B cell (primary cell): ENCODE measurements around the gene DDOST. TPM values are rescaled to one million over a fixed set of nuclear protein-coding genes. Genes with fewer than 3 reads are reported as not detected.

Source experiments
- ATAC-seq: fragments of 200-7000 bp; cut with Tn5 transposase; one replicate; pipeline ENCODE4 v1.10.0; 2021; ENCODE audit warnings: low read depth, mild to moderate bottlenecking, moderate number of reproducible peaks, moderate library complexity
- CTCF ChIA-PET: fragments of 350-600 bp; sonication (Branson Sonifier 250); formaldehyde crosslinking; loops from one replicate; lab custom pipeline; 2021; ENCODE audit warnings: antibody characterized with exemption, inconsistent platforms; lab: Charles Lee
- POLR2A ChIA-PET: fragments of 350-600 bp; sonication (Branson Sonifier 250); formaldehyde crosslinking; loops from one replicate; lab custom pipeline; 2021; ENCODE audit warnings: antibody characterized with exemption; lab: Charles Lee
- DNase-seq: peaks from one replicate; pipeline ENCODE4 v3.0.0; 2013
- H2AFZ ChIP-seq: 2 replicates; pipeline ENCODE4 v1.6.1; 2012; ENCODE audit warnings: mild to moderate bottlenecking, low read depth, low read length; ENCODE audit not compliant: insufficient read depth, poor library complexity, severe bottlenecking
- H3K27ac ChIP-seq, 2 donors: 1 replicate in 1 of 2; 2 replicates in 1 of 2; pipeline ENCODE4 v1.5.1; 2012 to 2013; ENCODE audit warnings: low read length in 2 of 2, mild to moderate bottlenecking in 2 of 2, moderate library complexity in 1 of 2
- H3K27me3 ChIP-seq, 4 experiments: fragments of 200-600 bp in 1 of 4; sonication (generic) in 1 of 4; replicated peaks in 1 of 4; 1 replicate in 2 of 4; 2 replicates in 2 of 4; pipeline versions ENCODE4 v1.6.1 to v1.7.0; 2013 to 2016; ENCODE audit warnings: low read length in 3 of 4, mild to moderate bottlenecking in 2 of 4, mixed read lengths in 1 of 4, moderate library complexity in 1 of 4; ENCODE audit not compliant: insufficient read depth in 4 of 4, control insufficient read depth in 3 of 4; ENCODE audit errors: control extremely low read depth in 1 of 4
- H3K36me3 ChIP-seq, 2 experiments: replicated peaks in 1 of 2; 1 replicate in 1 of 2; 2 replicates in 1 of 2; pipeline versions ENCODE4 v1.6.1 to v1.7.1; 2013; ENCODE audit warnings: low read length in 1 of 2; ENCODE audit not compliant: insufficient read depth in 2 of 2, control insufficient read depth in 1 of 2; ENCODE audit errors: control extremely low read depth in 1 of 2, extremely low read depth in 1 of 2
- H3K4me1 ChIP-seq, 2 donors: fragments of 200-600 bp in 1 of 2; sonication (generic) in 1 of 2; 1 replicate in 1 of 2; 2 replicates in 1 of 2; pipeline versions ENCODE4 v1.5.1 to v1.6.1; 2013 to 2017; ENCODE audit warnings: low read length in 2 of 2; ENCODE audit not compliant: control insufficient read depth in 2 of 2, insufficient read depth in 2 of 2
- H3K4me2 ChIP-seq: replicated peaks from 2 replicates; pipeline ENCODE3; 2012; ENCODE audit warnings: mild to moderate bottlenecking, low read depth, low read length; ENCODE audit not compliant: poor library complexity, severe bottlenecking
- H3K4me3 ChIP-seq, 5 experiments: fragments of 200-600 bp in 1 of 5; sonication (generic) in 1 of 5; 1 replicate in 3 of 5; 2 replicates in 2 of 5; pipeline versions ENCODE4 v1.5.1 to v1.7.0; 2011 to 2016; ENCODE audit warnings: low read length in 4 of 5, mild to moderate bottlenecking in 4 of 5, low read depth in 2 of 5, control low read depth in 1 of 5, moderate library complexity in 1 of 5; ENCODE audit not compliant: insufficient read depth in 1 of 5; ENCODE audit errors: control extremely low read depth in 1 of 5, extremely low read depth in 1 of 5
- H3K79me2 ChIP-seq: fragments of 200-600 bp; sonication (generic); one replicate; pipeline ENCODE4 v1.6.0; 2016; ENCODE audit warnings: low read length; ENCODE audit not compliant: control insufficient read depth, insufficient read depth
- H3K9ac ChIP-seq: fragments of 200-600 bp; sonication (generic); 2 replicates; pipeline ENCODE4 v1.6.1; 2017; ENCODE audit warnings: mild to moderate bottlenecking, low read length, moderate library complexity
- H3K9me3 ChIP-seq, 3 donors: one replicate each; pipeline versions ENCODE4 v1.6.1 to v1.7.1; 2013; ENCODE audit warnings: low read length in 2 of 3; ENCODE audit not compliant: control insufficient read depth in 2 of 3, insufficient read depth in 1 of 3; ENCODE audit errors: control extremely low read depth in 1 of 3
- H4K20me1 ChIP-seq: 2 replicates; pipeline ENCODE4 v1.6.0; 2012; ENCODE audit warnings: mild to moderate bottlenecking, low read length; ENCODE audit not compliant: insufficient read depth, control insufficient read depth, poor library complexity, severe bottlenecking
- H3K27ac Mint-ChIP-seq: one replicate; pipeline ENCODE4 v1.8.0; 2021; ENCODE audit warnings: mixed read lengths
- H3K27me3 Mint-ChIP-seq: one replicate; pipeline ENCODE4 v1.8.0; 2021; ENCODE audit warnings: mixed read lengths
- H3K4me1 Mint-ChIP-seq: one replicate; pipeline ENCODE4 v1.8.0; 2021; ENCODE audit warnings: mixed read lengths
- H3K4me3 Mint-ChIP-seq: one replicate; pipeline ENCODE4 v1.8.0; 2021; ENCODE audit warnings: mixed read lengths
- H3K9me3 Mint-ChIP-seq: one replicate; pipeline ENCODE4 v1.8.0; 2022; ENCODE audit warnings: mixed read lengths; ENCODE audit not compliant: insufficient read depth
- CTCF ChIP-seq: fragments of 200-600 bp; IDR thresholded peaks from one replicate; pipeline ENCODE4 v1.8.0; 2022; ENCODE audit warnings: antibody characterized with exemption, mild to moderate bottlenecking
- EZH2 ChIP-seq: IDR thresholded peaks from 2 replicates; pipeline ENCODE4 v1.6.1; 2012; ENCODE audit warnings: borderline replicate concordance, low read depth, mild to moderate bottlenecking, moderate library complexity, low read length; ENCODE audit not compliant: insufficient read depth, poor library complexity, severe bottlenecking
- WGBS: methylation state at CpG from one replicate; pipeline ENCODE4 v1.1.5; 2013; ENCODE audit warnings: missing lambda C conversion rate; ENCODE audit not compliant: insufficient coverage; 5-methylcytosine and 5-hydroxymethylcytosine counted together
- intact Hi-C: fragments of 100-400 bp; cut with micrococcal nuclease; formaldehyde crosslinking; loops from one replicate; pipeline ENCODE4 v1.10.0; 2022
- polyA plus RNA-seq: library from polyadenylated mRNA; depleted of rRNA; stranded (reverse); fragments of >200 nt; gene quantifications from 2 replicates; pipeline ENCODE4 v1.2.3, GENCODE V29; 2012
- total RNA-seq, 2 donors: library from RNA; stranded (reverse); fragments of 120-200 nt in 1 of 2; gene quantifications; 1 replicate in 1 of 2; 2 replicates in 1 of 2; pipeline versions ENCODE4 v1.2.3 to v1.2.4, GENCODE V29; 2013 to 2022

Gene DDOST
- total and polyA plus RNA-seq, 2 donors (not counting 1 experiment from before 2014, with no cell fraction given), result 73.5 to 99.2 TPM

DNA sequence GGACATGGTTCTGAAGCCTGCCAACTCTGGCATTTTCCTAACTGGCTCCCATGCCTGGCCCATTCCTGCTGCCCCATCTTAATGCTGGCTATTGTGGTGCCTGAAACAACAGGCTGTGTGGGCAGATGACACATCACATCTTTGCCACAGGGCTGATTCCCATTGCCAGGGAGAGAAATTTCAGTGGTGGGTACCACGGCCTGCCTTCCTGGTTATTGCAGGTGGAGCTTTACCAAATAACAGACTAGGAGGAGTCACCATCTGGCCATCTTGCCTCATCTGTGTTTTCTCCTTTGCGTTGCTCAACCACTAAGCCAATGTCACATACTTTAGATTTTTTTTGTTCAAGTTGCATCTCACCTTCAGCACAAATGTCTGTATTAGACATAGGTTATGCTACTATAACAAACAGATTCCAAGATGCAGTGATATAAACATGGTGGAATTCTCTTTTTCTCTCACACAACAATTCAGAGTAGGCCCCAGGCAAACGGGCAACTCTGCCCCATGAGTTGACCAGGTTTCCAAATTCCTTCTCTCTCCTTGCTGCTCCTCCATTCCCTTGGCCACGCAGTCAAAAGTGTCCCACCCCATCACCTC lies 58.2 kb downstream of the DDOST start:
- no peak overlapping the region for H3K27ac Mint-ChIP-seq
- no peak overlapping the region for H3K27ac ChIP-seq
- H3K4me3 ChIP-seq, result no peak overlapping the region
- DNase-seq (no peak), ATAC-seq (no peak)
- 87% methylated on average over 2 of the region's 4 CpGs for WGBS
- no peak overlapping the region for H2AFZ ChIP-seq
- H3K9me3 Mint-ChIP-seq, result no peaks in the 10 kb centered on the region
- ChIA-PET CTCF (no interaction called here), POLR2A (no interaction called here)
- no peaks in the 10 kb centered on the region for H3K79me2 ChIP-seq
- no peaks in the 10 kb centered on the region for H3K36me3 ChIP-seq
- H3K9me3 ChIP-seq, result no peaks in the 10 kb centered on the region
- H3K4me2 ChIP-seq, result no peak overlapping the region
- H3K9ac ChIP-seq, result no peak overlapping the region
- H3K4me1 Mint-ChIP-seq, result no peaks in the 10 kb centered on the region
- intact Hi-C loops, result no loop called here
- TF ChIP-seq CTCF (no peak), EZH2 (no peak)
- H4K20me1 ChIP-seq, result no peaks in the 10 kb centered on the region
- H3K4me3 Mint-ChIP-seq, result no peak overlapping the region
- peaks cover 22% of the 10 kb centered on the region for H3K27me3 Mint-ChIP-seq
- H3K27me3 ChIP-seq, result peaks cover 0 to 7% (median 0%) of the 10 kb centered on the region in 4 experiments
- H3K4me1 ChIP-seq, result no peaks in the 10 kb centered on the region

Other genes with a start within 250 kb of the DDOST start
- gene CAMK2N1, start 175.2 kb downstream of the DDOST start, total RNA-seq, result 6.0 and 6.5 TPM in 2 replicates
- 0.49 and 0.74 TPM in 2 replicates for gene CAMK2N1, start 175.2 kb downstream of the DDOST start, polyA plus RNA-seq
- 23.9 and 24.6 TPM in 2 replicates for gene MUL1, start 153.2 kb downstream of the DDOST start, total RNA-seq
- 11.4 and 20.6 TPM in 2 replicates for gene MUL1, start 153.2 kb downstream of the DDOST start, polyA plus RNA-seq
- gene FAM43B, start 108.8 kb downstream of the DDOST start, total RNA-seq, result not detected in 2 replicates
- not detected in 2 replicates for gene FAM43B, start 108.8 kb downstream of the DDOST start, polyA plus RNA-seq
- not detected in 2 replicates for gene CDA, start 72.3 kb downstream of the DDOST start, total RNA-seq
- 0.39 and 0.64 TPM in 2 replicates for gene CDA, start 72.3 kb downstream of the DDOST start, polyA plus RNA-seq
- gene PINK1, start 27.9 kb downstream of the DDOST start, total RNA-seq, result 14.3 and 15.3 TPM in 2 replicates
- gene PINK1, start 27.9 kb downstream of the DDOST start, polyA plus RNA-seq, result 5.8 and 6.2 TPM in 2 replicates
- not detected in 2 replicates for gene KIF17, start 56.6 kb upstream of the DDOST start, total RNA-seq
- gene KIF17, start 56.6 kb upstream of the DDOST start, polyA plus RNA-seq, result not detected in 2 replicates
- gene SH2D5, start 71.3 kb upstream of the DDOST start, total RNA-seq, result 0.29 and 0.30 TPM in 2 replicates
- gene SH2D5, start 71.3 kb upstream of the DDOST start, polyA plus RNA-seq, result not detected in 2 replicates
- gene HP1BP3, start 125.9 kb upstream of the DDOST start, total RNA-seq, result 303 and 323 TPM in 2 replicates
- 147 and 205 TPM in 2 replicates for gene HP1BP3, start 125.9 kb upstream of the DDOST start, polyA plus RNA-seq